Measurements from ENCODE around the gene GXYLT1. TPM values are rescaled to one million over a fixed set of nuclear protein-coding genes. Genes with fewer than 3 reads are reported as not detected.
"Not testable (repeated sequence)": the region's sequence is repeated elsewhere in the genome, so short reads cannot be mapped to it uniquely, and the experiment has no call there.

Gene GXYLT1
- total RNA-seq (1 to 10 TPM; 3.9 to 8.3 (median 6.3) TPM), polyA plus RNA-seq (1 to 10 TPM; 1.4 to 3.4 TPM)
- long read RNA-seq, donor 1, full-length matches to known transcripts = 6 of 8 reads
- long read RNA-seq, donor 1, partial matches to known transcripts = 1 of 8 reads
- long read RNA-seq, donor 1, other reads (novel, unspliced or antisense) = 1 of 8 reads
- long read RNA-seq, donor 2, partial matches to known transcripts = 0 of 1 reads
- long read RNA-seq, donor 2, other reads (novel, unspliced or antisense) = 1 of 1 reads
- long read RNA-seq, donor 3, full-length matches to known transcripts = 6 of 9 reads
- long read RNA-seq, donor 3, partial matches to known transcripts = 0 of 9 reads
- long read RNA-seq, donor 3, other reads (novel, unspliced or antisense) = 3 of 9 reads

DNA sequence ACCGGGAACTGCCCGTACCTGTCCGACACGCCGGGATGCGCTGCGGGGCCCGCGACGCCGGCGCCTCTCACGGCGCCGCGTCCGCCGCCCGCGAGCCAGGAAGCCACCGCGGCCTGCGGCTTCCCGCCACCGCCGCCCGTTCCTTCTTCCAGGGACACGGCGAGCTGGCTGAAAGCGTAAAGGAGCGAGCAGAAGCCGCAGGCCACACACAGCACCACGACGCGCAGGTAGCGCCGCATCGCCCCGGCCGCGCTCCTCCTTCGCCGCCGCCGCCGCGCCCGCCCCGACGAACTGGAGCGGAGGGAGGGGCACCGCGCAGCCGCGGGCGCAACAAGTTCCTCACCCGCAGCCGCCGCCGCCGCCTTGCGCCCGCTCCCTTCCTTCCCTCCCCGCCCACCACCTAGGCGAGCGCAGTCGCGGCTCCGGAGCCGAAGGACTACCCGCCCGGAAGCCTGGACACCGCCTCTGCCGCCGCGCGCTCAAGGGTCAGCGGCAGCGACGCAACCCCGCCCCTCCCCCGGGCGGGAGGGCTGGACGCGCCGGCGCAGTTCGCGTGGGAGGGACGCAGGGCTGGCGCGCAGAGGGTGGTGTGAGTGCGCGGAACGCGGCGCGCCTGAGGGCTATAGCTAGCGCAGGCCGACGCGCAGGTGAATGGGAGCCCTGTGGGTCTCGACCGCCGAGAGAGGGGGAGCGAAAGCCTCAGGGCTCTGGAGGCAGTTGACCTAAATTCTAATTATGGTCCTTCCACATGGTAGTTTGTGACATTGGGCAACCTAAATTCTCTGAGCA lies at the start of gene GXYLT1:
TSS of gene GXYLT1 (minus strand) at position 467 of the 789 bp plus-strand sequence. CDS start at position 239, 228 bp downstream.
- peaks cover 0 to 42% (median 20%) of the 10 kb centered on the region in 12 donors for H3K4me1 ChIP-seq
- H3K27me3 ChIP-seq = no peaks in the 10 kb centered on the region
- H3K27ac ChIP-seq = peak within 1 kb of the TSS; percentile 51 to 92 (median 86)
- 0 to 3% (median 1%) methylated on average over 20 to 106 of the region's 106 CpGs for WGBS, 4 donors
- intact Hi-C loops (cut with DNase I) = loop anchor here (1.0 to 10.0 kb wide), 9 partner anchors 88 to 430 kb away; partner anchors contain the start of genes YAF2 (in 6 of the 10), PPHLN1 (in 3 of the 10) and ZCRB1 (in 3 of the 10)
- ATAC-seq = peak; percentile 95 to 99 (median 99)
- peak within 1 kb of the TSS; percentile 67 to 96 (median 86) for H3K4me3 ChIP-seq
- no peaks in the 10 kb centered on the region for H3K36me3 ChIP-seq
- H3K9me3 ChIP-seq = no peaks in the 10 kb centered on the region
- TF ChIP-seq POLR2A (IDR thresholded peaks at IDR 0.05) = peak in 1 of 2 donors; percentile 86
- TF ChIP-seq, protein P1, sequence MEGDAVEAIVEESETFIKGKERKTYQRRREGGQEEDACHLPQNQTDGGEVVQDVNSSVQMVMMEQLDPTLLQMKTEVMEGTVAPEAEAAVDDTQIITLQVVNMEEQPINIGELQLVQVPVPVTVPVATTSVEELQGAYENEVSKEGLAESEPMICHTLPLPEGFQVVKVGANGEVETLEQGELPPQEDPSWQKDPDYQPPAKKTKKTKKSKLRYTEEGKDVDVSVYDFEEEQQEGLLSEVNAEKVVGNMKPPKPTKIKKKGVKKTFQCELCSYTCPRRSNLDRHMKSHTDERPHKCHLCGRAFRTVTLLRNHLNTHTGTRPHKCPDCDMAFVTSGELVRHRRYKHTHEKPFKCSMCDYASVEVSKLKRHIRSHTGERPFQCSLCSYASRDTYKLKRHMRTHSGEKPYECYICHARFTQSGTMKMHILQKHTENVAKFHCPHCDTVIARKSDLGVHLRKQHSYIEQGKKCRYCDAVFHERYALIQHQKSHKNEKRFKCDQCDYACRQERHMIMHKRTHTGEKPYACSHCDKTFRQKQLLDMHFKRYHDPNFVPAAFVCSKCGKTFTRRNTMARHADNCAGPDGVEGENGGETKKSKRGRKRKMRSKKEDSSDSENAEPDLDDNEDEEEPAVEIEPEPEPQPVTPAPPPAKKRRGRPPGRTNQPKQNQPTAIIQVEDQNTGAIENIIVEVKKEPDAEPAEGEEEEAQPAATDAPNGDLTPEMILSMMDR (IDR thresholded peaks at IDR 0.05) = peak in 1 of 12 donors; percentile 25
- peak; percentile 94 to 97 (median 95) for DNase-seq

GRCh38 chr12:42192686-42193085 lies 48.0 kb upstream of the GXYLT1 start:
- H3K27ac ChIP-seq = no peak overlapping the region
- H3K4me1 ChIP-seq = peaks cover 0 to 9% (median 0%) of the 10 kb centered on the region in 12 donors
- WGBS, 4 donors = 80 to 87% (median 85%) methylated on average over 6 of the region's 6 CpGs
- peaks cover 0 to 75% (median 44%) of the 10 kb centered on the region in 9 donors for H3K36me3 ChIP-seq
- ATAC-seq (no peak), DNase-seq (no peak)
- H3K9me3 ChIP-seq = no peaks in the 10 kb centered on the region
- intact Hi-C loops (cut with DNase I) = no loop called here
- TF ChIP-seq, protein P1 (IDR thresholded peaks at IDR 0.05) = no peak
- TF ChIP-seq POLR2A (IDR thresholded peaks at IDR 0.05) = no peak
- H3K4me3 ChIP-seq = no peak overlapping the region
- H3K27me3 ChIP-seq = no peaks in the 10 kb centered on the region

DNA sequence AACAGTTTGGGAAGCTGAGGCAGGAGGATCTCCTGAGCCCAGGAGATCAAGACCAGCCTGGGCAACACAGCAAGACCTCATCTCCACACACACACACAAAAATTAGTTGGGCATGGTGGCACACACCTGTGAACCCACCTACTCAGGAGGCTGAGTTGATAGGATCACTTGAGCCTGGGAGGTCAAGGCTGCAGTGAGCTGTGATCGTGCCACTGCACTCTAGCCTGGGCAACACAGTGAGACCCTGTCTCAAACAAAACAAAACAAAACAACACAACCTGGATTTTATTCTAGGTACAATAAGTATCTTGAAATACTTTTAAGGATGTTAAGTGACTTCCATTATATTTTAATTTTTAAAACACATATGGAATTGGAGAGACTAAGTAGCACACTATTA lies 47.6 kb upstream of the GXYLT1 start:
- no peaks in the 10 kb centered on the region for H3K9me3 ChIP-seq
- ATAC-seq (no peak), DNase-seq (no peak)
- no peak for TF ChIP-seq POLR2A (IDR thresholded peaks at IDR 0.05)
- TF ChIP-seq, protein P1 (IDR thresholded peaks at IDR 0.05) = no peak
- no peak overlapping the region for H3K4me3 ChIP-seq
- H3K36me3 ChIP-seq = peaks cover 0 to 71% (median 40%) of the 10 kb centered on the region in 9 donors
- H3K4me1 ChIP-seq = peaks cover 0 to 7% (median 0%) of the 10 kb centered on the region in 12 donors
- H3K27ac ChIP-seq = no peak overlapping the region
- no peaks in the 10 kb centered on the region for H3K27me3 ChIP-seq
- intact Hi-C loops (cut with DNase I) = no loop called here
- 98 to 100% (median 100%) methylated on average over 1 of the region's 1 CpG for WGBS, 4 donors

GRCh38 chr12:42190376-42190775 lies 45.7 kb upstream of the GXYLT1 start:
- Histone ChIP-seq H3K36me3 (peaks cover 0 to 52% (median 31%) of the 10 kb centered on the region in 9 donors), H3K27ac (no peak overlapping the region), H3K27me3 (no peaks in the 10 kb centered on the region), H3K4me1 (peaks cover 0 to 3% (median 0%) of the 10 kb centered on the region in 12 donors), H3K4me3 (no peak overlapping the region), H3K9me3 (no peaks in the 10 kb centered on the region)
- DNase-seq (no peak), ATAC-seq (no peak)
- no peak for TF ChIP-seq POLR2A (IDR thresholded peaks at IDR 0.05)
- TF ChIP-seq, protein P1 (IDR thresholded peaks at IDR 0.05) = no peak
- intact Hi-C loops (cut with DNase I) = no loop called here

DNA sequence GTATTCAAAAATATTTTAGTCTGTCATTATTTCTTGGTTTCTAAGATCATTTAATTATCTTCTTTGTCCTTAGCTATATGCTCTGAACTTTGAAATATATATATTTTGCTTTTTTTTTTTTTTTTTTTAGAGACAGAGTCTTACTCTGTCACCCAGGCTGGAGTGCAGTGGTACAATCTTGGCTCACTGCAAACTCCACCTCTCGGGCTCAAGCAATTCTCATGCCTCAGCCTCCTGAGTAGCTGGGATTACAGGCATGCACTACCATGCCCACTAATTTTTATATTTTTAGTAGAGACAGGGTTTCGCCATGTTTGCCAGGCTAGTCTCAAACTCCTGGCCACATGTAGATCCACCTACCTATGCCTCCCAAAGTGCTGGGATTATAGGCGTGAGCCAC lies 43.6 kb upstream of the GXYLT1 start:
- H3K27ac ChIP-seq; intact Hi-C loops (cut with DNase I); ATAC-seq; H3K9me3 ChIP-seq; DNase-seq; H3K27me3 ChIP-seq; H3K4me3 ChIP-seq: not testable (repeated sequence)
- WGBS, 4 donors = 91 to 95% (median 93%) methylated on average over 3 of the region's 3 CpGs
- H3K4me1 ChIP-seq = peaks cover 0 to 17% (median 6%) of the 10 kb centered on the region in 12 donors
- peaks cover 0 to 34% (median 24%) of the 10 kb centered on the region in 9 donors for H3K36me3 ChIP-seq

Measured in heart left ventricle (tissue), 16 donors.